ENCODE measurements around the gene TRHDE.

- TF ChIP-seq CTCF (IDR thresholded peaks at IDR 0.05) (no peak), POLR2A (IDR thresholded peaks at IDR 0.05) (no peak), EP300 (IDR thresholded peaks at IDR 0.05) (no peak)
Observed at GRCh38 chr12:72464471-72464870, 192.3 kb downstream of the TRHDE start.
